BLaER1 treated with 17β-estradiol and CSF1 and Interleukin-3, amounts not matched to agents 10 nM and 100 nM (cell line): ENCODE results near the gene C2orf76.
"Not testable (repeated sequence)": the region's sequence is repeated elsewhere in the genome, so short reads cannot be mapped to it uniquely, and the experiment has no call there.

ENCODE experiments used
- H3K27ac ChIP-seq, 11 experiments: shearing (Covaris generic); formaldehyde crosslinking; 2 replicates each; pipeline ENCODE4 v1.8.1; 2022
- H3K27me3 ChIP-seq, 11 experiments: shearing (Covaris generic); formaldehyde crosslinking; 2 replicates each; pipeline ENCODE4 v1.8.1; 2022
- H3K36me3 ChIP-seq, 11 experiments: shearing (Covaris generic); formaldehyde crosslinking; 2 replicates each; pipeline ENCODE4 v1.8.1; 2022
- H3K4me1 ChIP-seq, 10 experiments: shearing (Covaris generic); formaldehyde crosslinking; 2 replicates each; pipeline ENCODE4 v1.8.1; 2022
- H3K4me2 ChIP-seq, 11 experiments: shearing (Covaris generic); formaldehyde crosslinking; 2 replicates each; pipeline ENCODE4 v1.8.1; 2022
- H3K4me3 ChIP-seq, 10 experiments: shearing (Covaris generic); formaldehyde crosslinking; 2 replicates each; pipeline ENCODE4 v1.8.1; 2022
- H3K9ac ChIP-seq, 11 experiments: shearing (Covaris generic); formaldehyde crosslinking; 2 replicates each; pipeline ENCODE4 v1.8.1; 2022
- H3K9me3 ChIP-seq, 11 experiments: shearing (Covaris generic); formaldehyde crosslinking; replicated peaks in 1 of 11; 2 replicates each; pipeline ENCODE4 v1.8.1; 2022
- H4K20me1 ChIP-seq, 11 experiments: shearing (Covaris generic); formaldehyde crosslinking; 2 replicates each; pipeline ENCODE4 v1.8.1; 2022
- Cebpa-rat ChIP-seq, 11 experiments: shearing (Covaris generic); IDR thresholded peaks; 2 replicates each; pipeline ENCODE4 v1.8.1; 2022

The C2orf76 gene

DNA sequence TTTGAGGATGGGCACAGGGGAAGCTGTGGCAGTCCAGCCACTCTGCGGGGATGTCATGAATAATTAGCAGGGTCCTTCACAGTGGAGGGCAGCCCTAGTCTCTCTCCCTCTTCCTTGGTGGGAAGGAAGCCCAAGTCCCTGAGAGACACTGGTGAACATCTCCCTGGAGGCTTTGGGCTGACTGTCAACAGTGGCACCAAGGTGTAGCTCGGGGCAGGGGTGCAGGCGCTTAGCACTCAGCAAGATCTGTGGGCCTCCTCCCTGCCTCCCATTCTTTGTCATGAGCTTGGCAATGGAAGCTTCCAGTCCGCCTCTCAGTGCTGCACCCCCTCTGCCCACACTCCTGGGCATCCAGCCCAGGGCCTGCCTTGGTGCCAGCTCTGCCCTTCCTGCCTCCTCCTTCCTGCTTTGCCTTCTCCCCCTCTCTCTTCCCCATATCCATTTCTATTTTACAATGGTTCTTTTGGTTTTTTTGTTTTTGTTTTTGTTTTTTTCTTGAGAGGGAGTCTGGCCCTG lies 83.6 kb downstream of the C2orf76 start:
- Histone ChIP-seq H3K4me2 (peak overlapping the region in 8 of 11 experiments; percentile 25 to 83 (median 63); a peak in 14 of 22 replicates), H3K27ac (peak overlapping the region in 7 of 11 experiments; percentile 8 to 75 (median 40); a peak in 11 of 22 replicates), H3K4me3 (0 out of 20 replicates have a peak overlapping the region, but pooled peaks of 1 of the 10 experiments have one; percentile 23), H3K9me3 (no peaks in the 10 kb centered on the region), H3K36me3 (no peaks in the 10 kb centered on the region), H3K9ac (peak overlapping the region in 3 of 11 experiments; percentile 3 to 31 (median 15); a peak in 3 of 22 replicates), H4K20me1 (no peaks in the 10 kb centered on the region), H3K4me1 (peaks cover 7 to 42% (median 29%) of the 10 kb centered on the region in 10 experiments; a peak in 16 of 20 replicates), H3K27me3 (no peaks in the 10 kb centered on the region)
- TF ChIP-seq Cebpa-rat (IDR thresholded peaks at IDR 0.05), result no peak

DNA sequence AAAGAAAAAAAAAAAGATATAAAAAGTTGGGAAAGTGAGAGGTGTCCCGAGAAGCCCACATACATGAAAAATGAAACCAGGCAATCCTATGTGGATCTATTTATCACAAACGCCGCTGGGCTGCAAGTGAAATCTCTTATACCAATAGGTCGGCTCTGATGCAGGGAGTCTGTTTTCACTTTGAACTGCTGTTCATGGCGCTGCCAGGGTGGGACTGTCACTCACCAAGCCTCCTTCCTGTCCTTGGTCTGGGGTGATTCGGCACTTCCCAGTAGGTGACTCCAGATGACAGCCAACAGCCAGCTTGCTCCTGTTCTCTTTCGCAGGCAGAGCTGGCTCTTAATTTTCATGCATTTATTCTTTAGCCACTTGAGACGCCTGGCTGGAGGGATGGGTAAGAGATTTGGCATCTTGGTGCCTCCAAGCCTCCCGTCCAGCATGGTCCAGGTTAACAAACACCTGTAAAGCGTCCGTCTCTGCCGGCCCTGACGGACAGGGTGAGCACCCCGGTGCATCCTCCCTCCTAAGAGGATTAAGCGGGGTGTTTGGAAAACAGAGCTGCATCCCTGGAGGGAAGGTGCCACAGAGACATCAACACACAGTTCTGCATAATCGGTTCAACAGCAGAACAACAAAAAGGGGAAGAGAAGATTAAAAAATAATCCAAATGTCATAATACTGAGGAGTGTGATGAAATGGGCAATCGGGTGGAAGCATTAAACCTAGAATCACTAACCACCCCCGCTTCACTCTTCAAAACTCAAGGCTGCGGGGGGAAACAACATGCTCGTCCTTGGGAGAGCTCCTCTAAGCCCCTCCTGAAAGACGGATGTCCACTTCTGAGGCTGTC lies 84.3 kb downstream of the C2orf76 start:
- Histone ChIP-seq H3K27me3 (no peaks in the 10 kb centered on the region), H3K4me1 (peaks cover 7 to 42% (median 29%) of the 10 kb centered on the region in 10 experiments; a peak in 16 of 20 replicates), H3K4me2 (peak overlapping the region in 8 of 11 experiments; percentile 25 to 83 (median 63); a peak in 14 of 22 replicates), H4K20me1 (no peaks in the 10 kb centered on the region), H3K36me3 (no peaks in the 10 kb centered on the region), H3K4me3 (peak overlapping the region in 1 of 10 experiments; percentile 23; a peak in 1 of 20 replicates), H3K27ac (peak overlapping the region in 6 of 11 experiments; percentile 8 to 75 (median 51); a peak in 10 of 22 replicates), H3K9me3 (no peaks in the 10 kb centered on the region), H3K9ac (peak overlapping the region in 3 of 11 experiments; percentile 3 to 31 (median 15); a peak in 3 of 22 replicates)
- peak in 1 of 11 experiments; percentile 55; a peak in 2 of 22 replicates for TF ChIP-seq Cebpa-rat (IDR thresholded peaks at IDR 0.05)

DNA sequence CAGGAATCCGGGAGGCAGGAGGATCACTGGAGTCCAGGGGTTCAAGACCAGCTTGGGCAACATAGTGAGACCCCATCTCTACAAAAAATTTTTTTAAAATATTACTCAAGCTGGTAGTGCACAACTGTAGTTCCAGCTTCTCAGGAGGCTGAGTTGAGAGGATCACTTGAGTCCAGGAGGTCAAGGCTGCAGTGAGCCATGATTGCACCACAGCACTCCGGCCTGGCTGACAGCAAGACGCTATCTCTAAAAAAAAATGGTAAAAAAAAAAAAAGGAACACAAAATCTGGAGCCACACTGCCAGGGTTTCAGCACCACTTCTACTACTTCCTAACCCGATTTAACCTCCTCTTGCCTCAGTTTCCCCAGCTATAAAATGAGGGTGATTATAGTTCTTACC lies 86.0 kb downstream of the C2orf76 start:
- H4K20me1 ChIP-seq, result no peaks in the 10 kb centered on the region
- no peak overlapping the region for H3K27ac ChIP-seq
- no peak for TF ChIP-seq Cebpa-rat (IDR thresholded peaks at IDR 0.05)
- H3K4me3 ChIP-seq, result no peak overlapping the region
- peaks cover 7 to 50% (median 31%) of the 10 kb centered on the region in 10 experiments; a peak in 16 of 20 replicates for H3K4me1 ChIP-seq
- H3K9ac ChIP-seq, result no peak overlapping the region
- no peaks in the 10 kb centered on the region for H3K27me3 ChIP-seq
- H3K36me3 ChIP-seq, result no peaks in the 10 kb centered on the region
- peak overlapping the region in 6 of 11 experiments; percentile 1 to 31 (median 16); a peak in 1 of 22 replicates for H3K4me2 ChIP-seq
- H3K9me3 ChIP-seq, result no peaks in the 10 kb centered on the region

DNA sequence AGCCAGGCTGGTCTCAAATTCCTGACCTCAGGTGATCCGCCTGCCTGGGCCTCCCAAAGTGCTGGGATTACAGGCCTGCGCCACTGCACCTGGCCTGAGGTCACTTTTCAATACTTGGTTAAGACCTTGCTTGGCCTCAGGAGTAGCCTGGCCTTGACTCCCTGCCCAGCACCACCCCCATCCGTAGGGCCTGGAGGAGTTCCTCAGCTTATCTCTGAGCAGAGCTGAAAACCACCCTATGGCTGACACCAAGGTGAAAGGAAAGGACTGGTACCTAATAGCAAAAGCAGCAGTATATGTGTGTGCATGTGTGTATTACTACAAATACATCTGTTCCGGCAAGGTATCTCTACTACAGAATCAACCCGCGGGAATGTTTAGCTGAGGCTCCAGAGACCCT lies 87.0 kb downstream of the C2orf76 start:
- H3K4me1 ChIP-seq, result peaks cover 7 to 50% (median 31%) of the 10 kb centered on the region in 10 experiments; a peak in 16 of 20 replicates
- H3K27ac ChIP-seq, result no peak overlapping the region
- H3K9me3 ChIP-seq, result no peaks in the 10 kb centered on the region
- no peaks in the 10 kb centered on the region for H3K27me3 ChIP-seq
- no peaks in the 10 kb centered on the region for H4K20me1 ChIP-seq
- no peak overlapping the region for H3K4me2 ChIP-seq
- H3K36me3 ChIP-seq, result no peaks in the 10 kb centered on the region
- no peak overlapping the region for H3K9ac ChIP-seq
- H3K4me3 ChIP-seq, result no peak overlapping the region
- TF ChIP-seq Cebpa-rat (IDR thresholded peaks at IDR 0.05), result no peak

DNA sequence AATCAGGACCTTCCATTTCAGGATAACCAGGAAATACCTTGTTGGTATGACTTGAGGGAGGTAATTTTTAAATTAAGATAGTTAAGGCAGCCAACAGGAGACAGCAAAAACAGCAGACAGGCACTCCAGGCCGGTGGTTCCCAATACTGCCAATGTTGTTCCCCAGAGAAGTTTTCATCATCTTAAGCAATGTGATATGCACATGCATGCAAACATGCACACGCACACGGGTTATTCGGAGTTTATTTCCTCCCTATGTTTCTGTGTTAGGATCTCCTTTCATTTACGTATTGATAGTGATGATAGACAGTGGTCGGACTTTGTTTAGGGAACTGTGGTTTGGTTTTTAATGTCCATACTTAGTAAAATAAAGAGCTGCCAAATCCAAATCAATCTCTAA lies 87.7 kb downstream of the C2orf76 start:
- H3K4me2 ChIP-seq, result no peak overlapping the region
- peaks cover 0 to under 1% (median 0%) of the 10 kb centered on the region in 11 experiments; a peak in 1 of 22 replicates for H3K9me3 ChIP-seq
- H3K36me3 ChIP-seq, result no peaks in the 10 kb centered on the region
- H3K27ac ChIP-seq, result no peak overlapping the region
- H4K20me1 ChIP-seq, result no peaks in the 10 kb centered on the region
- H3K4me1 ChIP-seq, result peaks cover 7 to 44% (median 26%) of the 10 kb centered on the region in 10 experiments; a peak in 16 of 20 replicates
- H3K9ac ChIP-seq, result no peak overlapping the region
- no peak overlapping the region for H3K4me3 ChIP-seq
- no peaks in the 10 kb centered on the region for H3K27me3 ChIP-seq
- no peak for TF ChIP-seq Cebpa-rat (IDR thresholded peaks at IDR 0.05)

DNA sequence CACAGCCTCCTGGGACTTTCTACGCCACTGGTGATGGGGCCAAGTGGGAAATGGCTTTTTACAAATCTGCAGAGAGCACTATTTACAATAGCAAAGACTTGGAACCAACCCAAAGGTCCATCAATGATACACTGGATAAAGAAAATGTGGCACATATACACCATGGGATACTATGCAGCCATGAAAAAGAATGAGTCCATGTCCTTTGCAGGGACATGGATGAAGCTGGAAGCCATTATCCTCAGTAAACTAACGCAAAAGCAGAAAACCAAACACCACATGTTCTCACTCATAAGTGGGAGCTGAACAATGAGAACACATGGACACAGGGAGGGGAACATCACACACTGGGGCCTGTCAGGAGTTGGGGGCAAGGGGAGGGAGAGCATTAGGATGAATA lies 88.2 kb downstream of the C2orf76 start:
- not testable (repeated sequence) for H3K4me3 ChIP-seq, H3K27me3 ChIP-seq, H3K9ac ChIP-seq, H3K9me3 ChIP-seq, H3K27ac ChIP-seq, H3K36me3 ChIP-seq, H4K20me1 ChIP-seq, H3K4me2 ChIP-seq
- H3K4me1 ChIP-seq, result peaks cover 7 to 38% (median 22%) of the 10 kb centered on the region in 10 experiments; a peak in 16 of 20 replicates

DNA sequence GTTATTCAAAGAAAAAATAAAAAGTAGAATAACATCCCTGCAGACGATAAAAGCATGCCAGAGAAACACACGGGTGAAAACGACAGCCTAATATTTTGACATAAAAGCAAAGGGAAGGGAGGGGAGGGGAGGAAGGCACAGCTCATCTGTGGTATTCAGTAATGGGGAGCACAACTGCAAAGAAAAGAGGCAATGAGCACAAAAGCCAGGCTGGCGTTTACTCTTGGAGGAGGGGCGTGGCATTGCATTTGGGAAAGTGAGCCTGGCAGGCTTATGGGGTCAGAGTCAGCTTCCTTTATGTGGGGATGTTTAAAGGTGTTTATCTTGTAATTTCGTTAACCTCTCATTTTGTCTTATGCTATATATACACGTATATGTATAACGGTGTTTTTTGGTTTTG lies 89.8 kb downstream of the C2orf76 start:
- Histone ChIP-seq H3K36me3 (no peaks in the 10 kb centered on the region), H3K9me3 (peaks cover 0 to 4% (median 0%) of the 10 kb centered on the region in 11 experiments; a peak in 1 of 22 replicates), H3K9ac (no peak overlapping the region), H3K4me2 (no peak overlapping the region; a peak in 2 of 22 replicates), H3K4me1 (peaks cover 6 to 23% (median 8%) of the 10 kb centered on the region in 10 experiments; a peak in 14 of 20 replicates), H3K27me3 (no peaks in the 10 kb centered on the region), H4K20me1 (no peaks in the 10 kb centered on the region), H3K27ac (no peak overlapping the region), H3K4me3 (no peak overlapping the region)
- TF ChIP-seq Cebpa-rat (IDR thresholded peaks at IDR 0.05), result no peak

DNA sequence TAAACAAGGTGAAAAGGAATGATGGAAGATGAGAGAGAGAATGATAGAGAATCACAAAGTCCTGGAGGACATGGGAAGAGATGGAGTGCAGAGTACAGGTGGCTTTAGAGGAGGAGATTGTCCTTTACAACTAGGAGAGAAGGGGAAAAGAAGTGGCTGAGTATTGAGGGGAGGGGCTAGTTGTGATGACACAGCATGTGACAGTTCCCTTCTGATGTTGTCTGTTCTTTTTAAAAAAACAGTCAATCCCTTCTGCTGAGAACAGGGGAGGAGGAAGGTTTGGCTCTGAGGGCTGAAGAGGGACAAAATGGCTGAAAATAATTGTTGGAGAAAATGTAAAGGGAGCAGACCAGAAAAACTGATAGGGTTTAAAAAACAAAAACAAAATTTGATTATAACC lies 99.0 kb downstream of the C2orf76 start:
- Histone ChIP-seq H3K36me3 (peaks cover 0 to 27% (median 0%) of the 10 kb centered on the region in 11 experiments; a peak in 5 of 22 replicates), H3K4me3 (no peak overlapping the region), H3K4me1 (peaks cover 12 to 36% (median 29%) of the 10 kb centered on the region in 10 experiments), H3K9ac (no peak overlapping the region), H3K27ac (no peak overlapping the region), H3K27me3 (no peaks in the 10 kb centered on the region), H3K4me2 (peak overlapping the region; percentile 2 to 46 (median 36); a peak in 13 of 22 replicates), H3K9me3 (peaks cover 6 to 21% (median 15%) of the 10 kb centered on the region in 11 experiments; a peak in 21 of 22 replicates), H4K20me1 (no peaks in the 10 kb centered on the region)
- no peak for TF ChIP-seq Cebpa-rat (IDR thresholded peaks at IDR 0.05)

DNA sequence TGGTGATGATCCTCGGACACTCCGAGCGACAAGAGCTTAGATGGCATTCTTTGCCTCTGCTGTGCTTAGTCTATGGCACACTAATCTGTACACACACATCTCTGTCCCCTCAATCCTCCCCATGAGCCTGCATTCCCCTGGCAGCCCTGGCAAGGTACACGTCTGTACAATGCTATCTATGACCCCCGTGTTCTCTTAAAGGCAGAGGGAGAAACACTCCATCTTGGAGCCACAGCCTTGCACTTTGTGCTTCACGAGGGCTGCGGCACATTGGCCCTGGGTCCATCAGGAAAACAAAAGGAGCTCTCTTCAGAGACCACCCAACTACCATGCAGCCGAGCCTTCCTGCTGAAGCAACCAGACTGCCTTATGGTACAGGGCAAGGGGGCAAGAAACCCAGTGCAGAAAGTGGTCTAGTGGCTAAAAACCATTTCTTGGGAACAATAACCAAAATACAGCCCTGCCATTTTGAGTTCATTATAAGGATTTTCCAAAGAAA lies 100.5 kb downstream of the C2orf76 start:
- H3K4me1 ChIP-seq, result peaks cover 12 to 36% (median 29%) of the 10 kb centered on the region in 10 experiments
- H3K4me2 ChIP-seq, result no peak overlapping the region
- no peaks in the 10 kb centered on the region for H3K27me3 ChIP-seq
- H3K9ac ChIP-seq, result no peak overlapping the region
- no peaks in the 10 kb centered on the region for H4K20me1 ChIP-seq
- no peak for TF ChIP-seq Cebpa-rat (IDR thresholded peaks at IDR 0.05)
- H3K36me3 ChIP-seq, result peaks cover 0 to 28% (median 0%) of the 10 kb centered on the region in 11 experiments; a peak in 7 of 22 replicates
- H3K27ac ChIP-seq, result no peak overlapping the region
- peaks cover 6 to 19% (median 15%) of the 10 kb centered on the region in 11 experiments; a peak in 21 of 22 replicates for H3K9me3 ChIP-seq
- H3K4me3 ChIP-seq, result no peak overlapping the region
